Measurements from ENCODE around the gene VMAC. TPM values are rescaled to one million over a fixed set of nuclear protein-coding genes. Genes with fewer than 3 reads are reported as not detected.

Gene VMAC
- total and polyA plus RNA-seq, 9 donors = 3.4 to 8.5 (median 6.4) TPM

DNA sequence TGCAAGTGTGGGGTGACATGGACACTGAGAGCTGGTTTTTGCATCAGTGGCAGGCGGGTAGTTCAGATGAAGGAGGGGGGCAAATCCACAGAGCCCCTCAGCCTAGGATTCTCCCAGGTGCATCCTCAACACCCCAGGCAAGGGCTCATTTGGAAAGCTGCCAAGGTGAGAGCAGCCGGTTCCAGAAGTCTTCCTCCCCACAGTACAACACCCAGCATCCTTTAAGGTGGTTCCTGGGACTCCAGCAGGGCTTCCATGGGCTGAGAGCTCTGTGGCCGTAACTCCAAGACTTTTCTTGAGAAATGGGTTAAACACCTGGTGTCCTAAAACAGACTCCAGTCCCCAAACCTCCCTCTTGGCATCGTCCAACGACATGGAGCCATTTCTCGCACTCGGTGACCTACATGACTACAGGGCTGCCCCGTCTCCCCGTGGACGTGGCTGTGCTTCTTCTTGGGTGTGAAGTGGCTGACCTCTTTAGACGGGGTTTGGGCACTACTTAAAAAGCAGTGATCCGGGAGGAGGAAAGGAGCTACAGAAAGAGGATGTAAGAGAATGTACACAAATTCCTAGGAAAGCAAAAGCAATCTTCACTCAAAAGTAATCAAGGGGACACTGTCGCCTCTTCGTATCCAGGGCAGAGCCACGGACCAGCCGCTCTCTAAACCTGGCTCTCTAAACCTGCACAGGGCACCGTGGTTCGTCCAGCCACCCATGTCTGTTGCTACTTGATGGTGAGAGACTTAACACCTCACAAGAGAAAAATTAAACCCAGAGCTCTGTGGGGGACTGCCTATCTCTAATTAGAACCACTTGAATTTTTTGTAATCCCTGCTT is 47.7 kb downstream of the VMAC start:
- no peak overlapping the region for H3K4me3 ChIP-seq
- H3K9me3 ChIP-seq = no peaks in the 10 kb centered on the region
- 60 to 69% (median 66%) methylated on average over 18 of the region's 18 CpGs for WGBS, 3 donors
- TF ChIP-seq EP300 (IDR thresholded peaks at IDR 0.05) (no peak), POLR2A (IDR thresholded peaks at IDR 0.05) (no peak)
- TF ChIP-seq, protein P1, sequence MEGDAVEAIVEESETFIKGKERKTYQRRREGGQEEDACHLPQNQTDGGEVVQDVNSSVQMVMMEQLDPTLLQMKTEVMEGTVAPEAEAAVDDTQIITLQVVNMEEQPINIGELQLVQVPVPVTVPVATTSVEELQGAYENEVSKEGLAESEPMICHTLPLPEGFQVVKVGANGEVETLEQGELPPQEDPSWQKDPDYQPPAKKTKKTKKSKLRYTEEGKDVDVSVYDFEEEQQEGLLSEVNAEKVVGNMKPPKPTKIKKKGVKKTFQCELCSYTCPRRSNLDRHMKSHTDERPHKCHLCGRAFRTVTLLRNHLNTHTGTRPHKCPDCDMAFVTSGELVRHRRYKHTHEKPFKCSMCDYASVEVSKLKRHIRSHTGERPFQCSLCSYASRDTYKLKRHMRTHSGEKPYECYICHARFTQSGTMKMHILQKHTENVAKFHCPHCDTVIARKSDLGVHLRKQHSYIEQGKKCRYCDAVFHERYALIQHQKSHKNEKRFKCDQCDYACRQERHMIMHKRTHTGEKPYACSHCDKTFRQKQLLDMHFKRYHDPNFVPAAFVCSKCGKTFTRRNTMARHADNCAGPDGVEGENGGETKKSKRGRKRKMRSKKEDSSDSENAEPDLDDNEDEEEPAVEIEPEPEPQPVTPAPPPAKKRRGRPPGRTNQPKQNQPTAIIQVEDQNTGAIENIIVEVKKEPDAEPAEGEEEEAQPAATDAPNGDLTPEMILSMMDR (IDR thresholded peaks at IDR 0.05) = no peak
- no peaks in the 10 kb centered on the region for H3K36me3 ChIP-seq
- no peak overlapping the region for H3K27ac ChIP-seq
- DNase-seq = no peak
- H3K4me1 ChIP-seq (ENCODE audit: insufficient read depth) = peaks cover 19% of the 10 kb centered on the region
- intact Hi-C loops (cut with DNase I) = loop anchor here in 1 of 4 donors (1.0 kb wide), 1 partner anchor 28 kb away; no protein-coding TSS in a partner anchor
- H3K27me3 ChIP-seq = no peaks in the 10 kb centered on the region

DNA sequence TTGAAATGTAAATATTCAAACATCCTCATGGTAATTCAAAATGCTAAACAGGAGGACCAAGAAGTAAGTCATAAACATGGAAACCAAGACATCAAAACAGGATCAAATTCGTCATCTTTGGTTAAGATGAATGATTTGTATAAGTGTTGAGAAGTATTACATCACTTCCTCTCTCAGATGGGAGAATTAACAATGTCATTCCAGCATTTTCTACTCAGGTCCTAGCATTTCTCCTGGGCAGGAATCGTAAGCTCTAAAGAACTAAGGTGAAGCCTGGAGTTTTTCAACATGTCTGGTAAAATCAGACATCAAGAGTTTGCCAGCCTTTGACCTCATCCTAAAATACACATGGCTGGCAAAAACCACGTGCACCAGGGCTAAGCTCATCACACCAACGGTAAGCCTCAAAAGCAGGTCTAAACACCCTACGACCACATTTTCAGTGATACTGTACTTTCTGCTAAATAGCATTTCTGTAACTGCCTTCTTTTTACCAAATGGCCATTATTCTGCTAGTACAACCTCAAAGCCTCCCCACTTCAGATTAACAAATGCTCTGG is 48.4 kb downstream of the VMAC start:
- no peaks in the 10 kb centered on the region for H3K36me3 ChIP-seq
- TF ChIP-seq, protein P1 (IDR thresholded peaks at IDR 0.05) = no peak
- TF ChIP-seq POLR2A (IDR thresholded peaks at IDR 0.05) (no peak), EP300 (IDR thresholded peaks at IDR 0.05) (no peak)
- intact Hi-C loops (cut with DNase I) = loop anchor here in 1 of 4 donors (1.0 kb wide), 1 partner anchor 29 kb away; no protein-coding TSS in a partner anchor
- 73 to 78% (median 75%) methylated on average over 5 of the region's 5 CpGs for WGBS, 3 donors
- no peak overlapping the region for H3K27ac ChIP-seq
- no peak for DNase-seq
- H3K4me1 ChIP-seq (ENCODE audit: insufficient read depth) = peaks cover 19% of the 10 kb centered on the region
- H3K27me3 ChIP-seq = no peaks in the 10 kb centered on the region
- no peak overlapping the region for H3K4me3 ChIP-seq
- no peaks in the 10 kb centered on the region for H3K9me3 ChIP-seq

DNA sequence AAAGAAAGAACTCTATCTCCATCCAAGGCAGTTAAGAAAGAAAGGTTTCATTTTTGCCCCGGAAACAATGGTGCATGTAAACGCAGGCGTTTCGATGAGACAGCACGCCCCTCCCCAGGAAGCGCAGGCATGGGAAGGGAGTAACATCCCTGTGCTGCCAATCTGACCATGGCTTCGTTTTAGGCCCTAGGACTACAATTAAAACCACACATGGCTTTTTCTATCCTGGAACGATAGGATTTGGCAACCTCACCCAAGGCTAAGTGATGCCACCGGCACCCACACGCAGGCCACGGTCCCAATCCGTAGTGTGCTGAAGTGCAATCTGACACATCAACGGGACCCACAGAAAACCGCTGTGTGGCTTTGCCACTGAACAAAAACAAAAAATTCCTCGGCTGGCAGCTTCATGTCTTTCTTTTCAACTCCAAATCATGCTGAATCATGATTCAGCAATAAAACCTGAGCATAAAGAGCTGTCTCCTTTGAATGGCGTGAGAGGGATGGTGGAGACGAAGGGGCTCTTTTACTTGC is 49.1 kb downstream of the VMAC start:
- TF ChIP-seq, protein P1 (IDR thresholded peaks at IDR 0.05) = no peak
- TF ChIP-seq EP300 (IDR thresholded peaks at IDR 0.05) (no peak), POLR2A (IDR thresholded peaks at IDR 0.05) (no peak)
- no peaks in the 10 kb centered on the region for H3K9me3 ChIP-seq
- 75 to 77% (median 76%) methylated on average over 17 of the region's 17 CpGs for WGBS, 3 donors
- H3K4me1 ChIP-seq (ENCODE audit: insufficient read depth) = peaks cover 21% of the 10 kb centered on the region
- H3K4me3 ChIP-seq = no peak overlapping the region
- H3K27ac ChIP-seq = no peak overlapping the region
- DNase-seq = no peak
- intact Hi-C loops (cut with DNase I) = loop anchor here in 1 of 4 donors (1.0 kb wide), 1 partner anchor 29 kb away; no protein-coding TSS in a partner anchor
- no peaks in the 10 kb centered on the region for H3K27me3 ChIP-seq
- no peaks in the 10 kb centered on the region for H3K36me3 ChIP-seq

DNA sequence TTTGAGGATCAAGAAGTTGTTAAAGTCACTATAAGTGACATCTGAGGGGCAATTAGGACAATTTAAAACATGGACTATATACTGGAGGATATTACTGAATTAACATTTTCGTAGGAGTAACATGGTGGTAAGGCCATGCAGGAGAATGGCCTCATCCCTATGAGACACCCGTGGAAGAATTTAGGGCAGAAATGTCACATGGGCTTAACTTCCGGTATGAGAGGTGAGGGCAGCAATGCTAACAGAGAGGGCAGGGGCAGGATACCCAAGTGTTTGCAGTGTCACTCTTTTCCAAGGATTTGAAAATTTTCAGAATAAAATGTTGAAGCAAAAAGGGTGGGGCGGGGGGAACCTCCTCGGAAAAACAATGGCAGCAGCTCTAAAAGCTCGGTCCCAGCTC is 49.6 kb downstream of the VMAC start:
- TF ChIP-seq EP300 (IDR thresholded peaks at IDR 0.05) (no peak), POLR2A (IDR thresholded peaks at IDR 0.05) (no peak)
- TF ChIP-seq, protein P1 (IDR thresholded peaks at IDR 0.05) = no peak
- H3K27me3 ChIP-seq = no peaks in the 10 kb centered on the region
- peak overlapping the region in 1 of 2 donors; percentile 22 for H3K27ac ChIP-seq
- peaks cover 21% of the 10 kb centered on the region for H3K4me1 ChIP-seq (ENCODE audit: insufficient read depth)
- no peak for DNase-seq
- H3K4me3 ChIP-seq = no peak overlapping the region
- H3K36me3 ChIP-seq = no peaks in the 10 kb centered on the region
- no peaks in the 10 kb centered on the region for H3K9me3 ChIP-seq
- WGBS, 3 donors = 39 to 56% (median 41%) methylated on average over 6 of the region's 6 CpGs
- intact Hi-C loops (cut with DNase I) = no loop called here

All from ovary (tissue), 9 donors.